NCI-H1436 treated with DMSO at 0.1 percent for 48 hours (cell line): ENCODE results near the gene MXRA7.
"Not testable (repeated sequence)": the region's sequence is repeated elsewhere in the genome, so short reads cannot be mapped to it uniquely, and the experiment has no call there.

Experiments
- DNase-seq: peaks from one replicate; lab custom pipeline; 2025; lab: John Stamatoyannopoulos, UW

Gene MXRA7, protein sequence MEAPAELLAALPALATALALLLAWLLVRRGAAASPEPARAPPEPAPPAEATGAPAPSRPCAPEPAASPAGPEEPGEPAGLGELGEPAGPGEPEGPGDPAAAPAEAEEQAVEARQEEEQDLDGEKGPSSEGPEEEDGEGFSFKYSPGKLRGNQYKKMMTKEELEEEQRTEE

DNA sequence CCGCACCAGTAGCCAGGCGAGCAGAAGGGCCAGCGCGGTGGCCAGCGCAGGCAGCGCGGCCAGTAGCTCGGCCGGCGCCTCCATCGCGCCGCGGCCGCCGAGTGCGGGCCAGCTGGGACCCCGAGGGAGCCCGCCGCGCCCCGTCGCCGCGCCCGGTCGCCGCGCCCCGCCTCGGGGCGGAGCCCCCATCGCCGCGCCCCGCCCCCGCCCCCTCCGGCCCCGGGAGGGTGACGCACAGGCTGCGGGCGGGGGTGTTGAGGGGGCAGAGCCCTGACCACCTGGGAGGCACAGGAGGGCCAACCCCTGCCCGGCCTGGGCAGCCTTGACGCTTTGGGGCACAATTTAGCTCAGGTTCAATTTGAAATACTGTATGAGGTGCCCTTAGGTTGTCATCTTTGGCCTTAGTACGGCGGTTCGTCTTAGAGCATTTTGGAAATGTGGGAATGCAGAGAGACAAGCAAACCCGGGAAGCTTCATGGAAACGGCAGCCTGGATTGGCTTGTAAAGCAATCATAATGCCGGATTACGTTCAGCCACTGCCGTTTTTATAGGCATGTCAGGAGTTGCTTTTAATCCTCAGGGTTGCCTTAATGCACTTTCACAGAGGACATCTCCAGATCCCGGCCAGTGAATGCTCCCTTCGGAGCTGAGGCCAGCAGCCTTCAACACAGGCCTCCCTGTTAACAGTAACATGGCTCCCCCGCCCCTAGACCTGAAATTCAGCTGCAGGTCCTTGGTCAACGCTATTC is at the start of gene MXRA7:
Gene MXRA7 (minus strand): TSS at position 103 of the 749 bp plus-strand sequence. CDS start 19 bp downstream, at position 84.
- no peak for DNase-seq

DNA sequence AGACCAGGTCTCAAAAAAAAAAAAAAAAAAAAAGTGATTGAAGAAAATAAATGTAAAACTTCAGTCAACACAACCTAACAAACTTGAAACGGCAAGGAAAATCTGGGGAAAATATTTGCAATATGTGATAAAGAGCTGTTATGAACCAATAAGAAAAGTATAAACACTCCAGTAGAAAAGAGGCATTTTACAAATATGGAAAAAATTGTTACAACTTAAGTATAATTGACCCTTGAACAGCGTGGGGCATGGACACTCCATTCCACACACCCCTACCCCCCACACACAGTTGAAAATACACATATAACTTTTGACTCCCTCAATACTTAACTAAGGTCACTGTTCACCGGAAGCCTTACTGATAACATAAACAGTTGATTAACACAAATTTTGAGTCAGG is 47.8 kb upstream of the MXRA7 start:
- DNase-seq: no peak

DNA sequence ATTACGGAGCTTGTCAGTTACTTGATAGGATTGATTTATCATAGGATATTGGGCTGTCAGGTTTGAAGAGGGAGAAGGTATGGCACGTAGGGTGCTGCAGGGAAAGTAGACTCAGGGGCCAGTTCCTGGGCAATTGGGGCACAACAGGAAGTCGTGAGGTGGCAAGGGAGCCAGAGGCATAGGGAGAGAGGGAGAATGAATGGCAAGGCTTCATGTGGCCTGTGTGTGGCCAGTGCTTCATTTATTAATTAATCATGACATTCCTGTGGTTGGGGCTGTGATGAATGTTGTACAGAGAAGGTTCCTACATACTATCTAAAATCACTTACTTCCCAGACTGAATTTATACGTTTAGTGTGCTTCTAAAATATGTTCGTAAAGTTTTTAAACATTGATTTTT is 46.5 kb upstream of the MXRA7 start:
- no peak for DNase-seq

DNA sequence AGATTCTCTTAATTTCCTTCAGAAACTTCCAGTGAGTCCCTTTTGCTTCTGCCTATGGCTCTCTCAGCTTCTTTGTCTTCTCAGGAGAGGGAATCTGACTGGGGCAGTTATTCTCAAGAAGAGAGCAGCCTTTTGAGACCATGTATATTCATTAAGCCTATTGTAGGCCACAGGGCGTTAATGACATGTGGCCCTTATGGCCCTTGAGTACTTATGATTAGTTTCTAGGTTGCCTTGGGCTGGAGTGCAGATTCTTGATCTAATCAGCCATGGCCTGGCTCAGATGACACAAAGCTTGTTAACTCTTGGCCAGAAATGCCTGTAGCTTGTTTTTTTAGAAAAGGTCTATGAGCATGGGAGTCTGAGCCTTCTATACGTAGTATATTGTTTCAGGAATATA is 44.5 kb upstream of the MXRA7 start:
- no peak for DNase-seq

DNA sequence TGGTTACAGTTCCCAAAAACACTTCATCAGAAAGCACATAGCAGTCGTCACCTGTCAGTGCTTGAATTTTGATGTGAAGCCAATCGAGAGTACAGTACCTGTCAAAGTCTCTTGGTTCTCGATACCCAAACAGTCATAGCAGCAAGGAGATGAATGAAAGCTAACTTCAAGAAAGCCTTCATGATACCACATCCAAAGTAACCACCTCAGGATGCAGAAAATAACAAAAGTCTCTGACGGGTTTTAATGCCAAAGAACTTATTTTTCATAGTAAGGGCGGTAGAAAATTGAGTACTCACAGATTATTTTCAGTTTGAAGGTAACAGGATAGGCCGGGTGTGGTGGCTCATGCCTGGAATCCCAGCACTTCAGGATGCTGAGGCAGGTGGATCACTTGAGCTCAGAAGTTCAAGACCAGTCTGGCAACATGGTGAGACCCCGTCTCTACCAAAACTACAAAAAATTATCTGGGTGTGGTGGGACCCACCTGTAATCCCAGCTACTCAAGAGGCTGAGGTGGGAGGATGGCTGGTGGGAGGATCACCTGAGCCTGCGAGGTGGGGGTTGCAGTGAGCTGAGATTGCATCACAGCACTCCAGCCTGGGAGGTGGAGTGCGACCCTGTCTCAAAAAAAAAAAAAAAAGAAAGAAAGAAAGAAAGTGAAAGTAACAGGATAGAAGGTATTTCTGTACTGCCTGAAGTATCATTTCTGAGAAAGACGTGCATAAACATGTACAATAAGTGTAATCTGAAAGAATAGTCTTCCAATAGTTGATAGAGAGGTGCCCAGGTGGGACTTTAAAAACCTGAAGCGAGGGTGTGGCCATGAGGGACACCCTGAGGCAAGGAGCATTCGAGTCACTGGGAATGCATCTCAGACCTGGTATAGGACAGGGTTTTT is 42.5 kb upstream of the MXRA7 start:
- no peak for DNase-seq

DNA sequence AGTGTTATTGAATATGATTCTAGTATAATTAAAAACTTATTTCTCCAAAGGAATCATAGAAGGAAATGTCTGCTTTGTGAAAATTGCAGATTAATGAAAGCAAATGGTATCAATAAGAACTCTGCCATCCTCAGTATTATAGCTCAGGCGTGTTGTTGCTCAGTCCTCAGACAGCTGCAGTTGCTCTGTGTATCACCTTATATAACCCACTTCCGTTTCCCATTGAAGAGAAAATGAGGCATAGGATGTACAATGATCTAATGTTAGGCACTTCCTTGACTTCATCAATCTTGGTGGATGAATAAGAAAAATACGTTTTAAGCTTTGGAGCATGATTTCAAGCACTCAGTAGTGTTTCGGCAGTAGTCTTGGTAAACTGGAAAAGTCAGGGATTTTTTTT is 41.2 kb upstream of the MXRA7 start:
- no peak for DNase-seq

DNA sequence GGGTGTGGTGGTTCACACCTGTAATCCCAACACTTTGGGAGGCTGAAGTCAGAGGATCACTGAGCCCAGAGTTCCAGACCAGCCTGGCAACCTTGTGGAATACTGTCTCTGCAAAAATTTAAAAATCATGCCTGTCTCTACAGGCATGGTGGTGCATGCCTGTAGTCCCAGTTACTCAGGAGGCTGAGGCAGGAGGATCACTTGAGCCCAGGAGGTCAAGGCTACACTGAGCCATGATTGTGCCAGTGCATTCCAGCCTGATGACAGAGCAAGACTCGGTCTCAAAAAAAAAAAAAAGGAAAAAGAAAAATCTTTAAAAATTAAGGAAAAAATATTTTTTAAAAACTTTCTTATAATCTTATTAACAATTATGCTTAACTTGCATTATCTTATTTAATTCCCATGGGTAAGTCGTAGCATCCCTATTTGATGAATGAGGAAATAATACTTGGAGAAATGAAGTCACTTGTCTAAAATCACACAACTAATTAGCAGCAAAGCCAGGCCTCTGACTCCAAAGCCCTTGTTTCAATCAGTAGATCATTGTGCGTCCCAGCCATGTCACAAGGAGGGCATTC is 40.7 kb upstream of the MXRA7 start:
- no peak for DNase-seq

DNA sequence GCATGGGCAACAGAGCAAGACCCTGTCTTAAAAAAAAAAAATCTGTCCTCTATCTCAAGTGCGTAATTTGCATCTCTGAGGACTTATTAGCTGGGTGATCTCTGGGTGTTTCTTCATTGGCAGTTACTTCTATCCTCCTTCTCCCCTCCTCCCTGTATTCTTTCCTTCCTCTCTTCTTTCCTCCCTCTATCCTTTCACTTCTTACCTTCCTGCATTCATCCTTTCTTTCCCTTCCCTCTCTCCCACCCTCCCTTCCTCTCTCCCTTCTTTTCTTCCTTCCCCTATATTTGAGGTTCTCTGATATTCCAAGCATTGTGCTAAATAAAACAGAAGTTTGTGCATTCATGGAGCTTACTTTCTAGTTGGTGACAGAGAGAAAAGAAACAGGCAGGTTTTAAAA is 37.9 kb upstream of the MXRA7 start:
- DNase-seq: no peak

DNA sequence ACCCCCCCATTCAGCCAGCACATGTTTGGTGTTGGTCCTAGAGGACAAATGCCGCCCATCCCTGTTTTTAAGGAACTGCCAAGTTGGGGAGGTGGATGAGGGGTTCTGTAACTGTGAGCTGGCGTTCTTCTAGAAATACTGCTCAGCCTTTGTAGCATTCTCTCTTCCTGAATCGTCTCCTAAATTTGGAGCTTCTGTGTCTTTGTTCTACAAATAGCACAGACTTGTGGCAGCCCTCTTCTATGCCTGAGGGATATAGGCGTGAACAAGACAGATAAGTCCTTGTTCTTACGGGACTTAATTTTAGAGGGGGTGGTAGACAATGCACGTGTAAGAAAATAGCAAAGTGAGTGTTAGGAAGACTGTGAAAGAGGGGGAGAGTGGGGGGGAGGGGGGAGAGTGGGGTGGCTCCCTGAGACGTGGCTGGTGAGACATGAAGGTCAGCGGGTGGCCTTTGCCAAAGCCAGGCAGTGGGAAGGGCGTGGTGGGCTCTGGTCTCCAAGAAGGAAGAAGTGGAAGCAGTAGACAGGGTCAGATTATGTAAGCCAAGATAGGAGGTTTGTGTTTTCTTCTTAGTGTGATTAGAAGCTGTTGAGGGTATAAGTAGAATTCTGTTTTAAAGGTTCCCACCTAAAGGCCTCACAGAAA is 37.1 kb upstream of the MXRA7 start:
- DNase-seq: no peak

DNA sequence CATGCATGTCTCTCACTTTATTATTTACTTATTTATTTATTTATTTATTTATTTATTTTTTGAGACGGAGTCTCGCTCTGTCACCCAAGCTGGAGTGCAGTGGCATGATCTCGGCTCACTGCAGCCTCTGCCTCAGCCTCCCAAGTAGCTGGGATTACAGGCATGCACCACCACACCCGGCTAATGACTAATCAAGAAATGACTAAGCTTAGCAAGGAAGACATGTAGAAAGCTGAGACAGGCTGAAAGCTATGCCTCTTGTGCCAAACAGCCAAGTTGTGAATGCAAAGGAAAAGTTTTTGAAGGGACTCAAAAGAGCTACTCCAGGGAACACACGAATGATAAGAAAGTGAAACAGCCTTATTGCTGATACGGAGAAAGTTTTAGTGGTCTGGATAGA is 35.0 kb upstream of the MXRA7 start:
- not testable (repeated sequence) for DNase-seq

DNA sequence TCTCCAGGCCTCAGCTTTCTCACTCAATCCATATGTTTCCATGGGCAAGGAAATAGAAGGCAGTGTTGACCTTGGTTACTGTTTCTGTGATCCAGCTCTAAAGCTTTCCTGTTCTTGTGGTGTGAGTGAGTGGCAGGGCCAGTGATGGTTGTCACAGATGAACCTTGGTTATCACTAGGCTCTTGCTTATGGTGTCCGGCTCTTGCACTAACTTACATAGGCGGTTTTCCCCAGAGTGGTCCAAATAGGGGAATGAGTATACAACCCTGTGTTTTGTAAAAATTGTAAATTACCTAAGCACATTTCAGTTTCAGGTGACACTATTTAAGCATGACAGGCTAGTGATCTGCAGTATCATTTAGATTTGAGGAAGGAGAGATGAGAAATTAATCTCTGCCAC is 34.0 kb upstream of the MXRA7 start:
- DNase-seq: no peak

DNA sequence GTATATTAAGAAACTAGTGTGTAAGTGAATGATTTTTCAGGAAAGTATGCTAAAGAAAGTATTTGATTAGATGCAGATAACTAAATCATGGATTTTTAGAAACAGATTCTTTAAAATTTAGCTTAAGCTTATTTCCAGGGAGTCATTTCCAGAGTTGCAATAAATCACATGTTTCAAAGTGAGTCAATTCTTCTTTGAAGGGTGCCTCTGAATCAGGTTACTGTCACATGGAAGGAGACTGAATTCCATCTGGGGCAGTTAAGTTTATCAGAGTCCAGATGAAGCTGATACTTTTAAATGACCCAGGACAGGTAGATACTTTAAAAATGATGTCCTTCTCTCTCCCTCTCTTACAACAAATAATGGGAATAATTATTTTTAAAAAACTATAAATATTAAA is 32.2 kb upstream of the MXRA7 start:
- DNase-seq: no peak

DNA sequence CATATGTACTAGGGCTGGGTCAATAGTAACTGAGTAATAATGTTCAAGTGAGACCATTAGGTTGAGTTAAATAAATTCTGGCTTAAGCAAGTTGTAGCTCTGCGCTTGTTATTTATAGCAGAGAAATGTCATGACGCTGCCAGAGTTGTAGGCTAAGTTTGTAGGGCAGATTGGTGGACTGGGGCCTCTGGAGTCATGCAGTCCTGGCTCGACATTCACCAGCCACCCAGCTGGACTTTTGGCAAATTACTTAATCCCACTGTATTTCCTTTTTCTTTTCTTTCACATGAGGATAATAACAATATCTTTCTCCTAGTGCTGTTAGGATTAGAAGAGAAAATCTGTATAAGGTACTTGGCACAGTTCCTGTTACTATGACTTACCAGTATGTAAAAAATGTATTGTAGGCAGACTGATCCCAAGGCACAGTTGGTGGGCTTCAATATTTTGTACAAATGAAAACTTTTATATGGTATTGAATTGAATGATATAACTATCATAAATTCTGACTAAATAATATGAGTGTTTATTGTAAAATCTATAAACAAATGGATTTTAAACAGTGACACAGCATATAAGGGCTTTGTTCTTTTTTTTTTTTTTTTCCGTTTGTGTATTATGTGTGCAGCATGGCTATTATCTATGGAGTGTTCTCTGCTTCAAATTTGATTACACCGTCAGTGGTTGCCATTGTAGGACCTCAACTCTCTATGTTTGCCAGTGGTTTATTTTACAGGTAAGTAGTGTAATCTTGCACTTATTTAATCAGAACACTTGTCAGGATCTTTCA is 29.8 kb upstream of the MXRA7 start:
- peak; percentile 70 for DNase-seq

DNA sequence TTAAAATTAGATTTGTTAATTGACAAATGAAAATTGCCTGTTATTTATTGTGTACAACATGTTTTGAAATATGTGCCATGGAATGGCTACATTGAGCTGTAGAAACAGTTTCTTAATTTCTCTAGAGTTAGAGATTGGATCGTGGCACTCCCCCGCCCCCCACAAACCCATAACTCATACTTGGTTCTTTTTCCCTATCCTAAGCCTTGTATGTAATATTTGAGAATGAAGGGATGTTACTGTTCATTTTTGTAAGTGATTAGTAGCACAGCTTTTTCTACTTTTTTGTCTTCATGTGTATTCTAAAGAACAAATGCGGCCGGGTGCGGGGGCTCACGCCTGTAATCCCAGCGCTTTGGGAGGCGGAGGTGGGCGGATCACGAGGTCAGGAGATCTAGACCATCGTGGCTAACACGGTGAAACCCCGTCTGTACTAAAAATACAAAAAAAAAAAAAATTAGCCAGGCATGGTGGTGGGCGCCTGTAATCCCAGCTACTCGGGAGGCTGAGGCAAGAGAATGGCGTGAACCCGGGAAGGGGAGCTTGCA is 28.9 kb upstream of the MXRA7 start:
- not testable (repeated sequence) for DNase-seq

DNA sequence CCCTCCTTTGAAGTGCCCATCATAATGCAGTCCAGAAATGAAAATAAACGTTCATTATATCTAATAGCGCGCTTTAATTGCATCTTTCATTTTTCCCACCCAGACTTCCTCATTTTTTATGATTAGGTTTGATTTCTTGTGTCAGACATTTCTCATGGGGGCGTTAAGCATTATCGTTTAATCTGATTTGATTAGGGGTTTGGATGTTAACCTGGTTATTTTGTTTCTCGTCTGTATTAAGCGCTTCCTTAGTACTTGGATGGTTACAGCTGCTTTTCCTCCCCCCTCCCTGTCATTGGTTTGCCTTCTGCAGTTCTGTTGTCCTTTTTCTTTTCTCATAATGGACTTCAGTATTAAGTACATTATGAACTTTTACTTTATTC is 27.7 kb upstream of the MXRA7 start:
- DNase-seq: no peak

DNA sequence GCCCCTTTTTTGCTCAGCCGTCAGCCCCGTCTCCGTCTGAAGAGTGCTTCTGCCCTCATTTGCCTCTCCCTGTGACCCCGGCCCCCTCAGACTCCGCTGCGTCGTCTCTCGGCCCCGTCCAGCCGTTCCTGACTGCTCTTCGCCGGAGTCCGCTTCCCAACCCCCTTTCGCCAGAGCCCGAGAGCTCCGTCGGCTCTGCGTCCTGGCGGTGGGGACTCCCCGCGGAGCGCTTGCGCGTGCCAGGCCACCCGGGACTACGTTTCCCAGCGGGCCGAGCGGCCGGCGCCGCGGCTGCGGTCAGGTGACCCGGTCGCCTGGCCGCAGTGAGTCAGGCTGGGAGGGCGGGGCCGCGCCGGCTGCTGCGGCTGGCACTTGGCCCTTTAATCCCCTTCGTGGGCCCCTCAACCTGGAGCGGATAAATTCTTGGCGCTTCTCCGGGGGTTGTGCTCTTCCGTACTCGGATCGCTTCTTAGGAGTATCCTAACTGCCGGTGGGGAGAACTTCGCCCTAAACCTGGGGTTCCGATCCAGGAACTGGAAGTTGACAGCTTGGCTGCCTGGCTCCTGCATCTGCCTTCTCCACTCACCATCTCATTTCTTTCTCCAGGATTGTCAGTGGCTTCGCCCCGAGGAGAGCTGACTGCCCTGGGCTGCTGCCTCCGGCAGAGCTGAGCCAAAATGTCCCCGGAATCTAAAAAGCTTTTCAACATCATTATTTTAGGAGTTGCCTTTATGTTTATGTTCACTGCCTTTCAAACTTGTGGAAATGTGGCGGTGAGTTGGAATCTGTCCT is 27.1 kb upstream of the MXRA7 start, which contains the start of gene MFSD11:
Gene MFSD11 (plus strand): TSS at position 444 of the 792 bp plus-strand sequence. CDS start 234 bp downstream, at position 678.
- DNase-seq: peak; percentile 80

DNA sequence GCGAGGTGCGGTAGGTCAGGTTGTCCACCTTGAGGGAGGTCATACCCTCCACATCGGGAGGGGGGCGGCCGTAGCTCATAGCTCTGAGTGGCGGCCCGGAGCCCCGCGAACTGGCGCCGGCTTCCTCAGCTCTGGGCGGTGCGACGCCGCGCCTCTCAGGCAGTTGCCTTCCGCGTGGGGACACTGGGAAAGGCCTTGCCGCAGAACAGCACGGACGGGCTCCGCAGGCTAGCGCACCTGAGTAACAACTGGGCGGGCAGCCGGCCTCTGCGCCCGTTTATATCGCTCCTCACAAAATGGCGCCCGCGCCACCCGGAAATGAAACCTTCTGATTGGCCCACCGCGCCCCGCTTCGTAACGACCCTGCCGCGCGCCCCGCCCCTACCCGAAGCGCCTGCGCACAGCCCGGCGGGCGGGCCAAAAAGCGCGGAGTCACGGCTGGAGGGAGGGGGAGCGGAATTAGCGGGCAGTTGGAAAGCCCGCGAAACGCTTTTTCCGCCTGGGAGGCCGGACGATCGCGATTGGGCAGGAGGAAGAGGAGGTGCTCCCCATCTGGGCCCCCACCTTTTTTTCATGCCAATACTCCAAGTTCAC is 26.4 kb upstream of the MXRA7 start, which contains the start of gene SRSF2:
Gene SRSF2 (minus strand): TSS at position 250 of the 594 bp plus-strand sequence. CDS start 171 bp downstream, at position 79.
- peak; percentile 99 for DNase-seq

DNA sequence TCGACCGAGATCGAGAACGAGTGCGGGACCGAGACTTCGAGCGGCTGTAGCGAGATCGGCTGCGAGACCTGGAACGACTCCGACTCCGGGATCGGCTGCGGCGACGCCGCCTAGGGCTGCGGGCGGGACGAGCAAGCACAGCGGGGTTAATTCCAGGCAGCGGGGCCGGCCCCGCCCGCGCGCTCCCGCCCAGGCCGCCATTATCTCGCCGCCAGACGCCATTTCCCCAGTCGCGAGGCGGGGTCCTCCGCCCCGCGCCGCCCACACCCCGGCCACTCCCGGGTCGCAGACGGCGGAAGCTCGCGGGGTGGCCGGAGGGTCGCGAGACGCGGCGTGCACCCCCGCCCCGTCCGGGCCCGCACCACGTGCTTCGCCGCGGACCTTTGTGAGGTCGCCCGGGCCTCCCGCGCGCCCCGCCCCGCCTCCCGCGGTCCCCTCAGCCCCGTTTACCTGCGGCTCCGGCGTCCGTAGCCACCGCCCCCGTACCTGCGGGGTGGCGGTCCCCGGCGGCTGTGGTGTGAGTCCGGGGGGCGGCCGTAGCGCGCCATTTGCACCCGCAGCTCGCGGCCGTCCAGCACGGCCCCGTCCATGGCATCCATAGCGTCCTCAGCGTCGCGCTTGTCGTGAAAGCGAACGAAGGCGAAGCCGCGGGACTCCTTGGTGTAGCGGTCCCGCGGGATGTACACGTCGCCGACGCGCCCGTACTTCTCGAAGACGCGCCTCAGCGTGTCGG is 25.8 kb upstream of the MXRA7 start:
- DNase-seq: peak; percentile 31
